HCT116 (cell line): ENCODE measurements around the gene FRMD8.

Source experiments
- CTCF ChIP-seq, 3 experiments: fragments of 200-600 bp in 1 of 3; sonication (generic) in 1 of 3; IDR thresholded peaks in 2 of 3; conservative IDR thresholded peaks in 1 of 3; 2 replicates each; pipeline ENCODE4 v1.5.1; 2012 to 2017; ENCODE audit warnings: low read depth in 2 of 3, low read length in 2 of 3, antibody characterized with exemption in 1 of 3, borderline replicate concordance in 1 of 3, control low read depth in 1 of 3, mild to moderate bottlenecking in 1 of 3, mixed read lengths in 1 of 3, mixed run types in 1 of 3, moderate library complexity in 1 of 3; ENCODE audit not compliant: insufficient read depth in 1 of 3
- POLR2A ChIP-seq: IDR thresholded peaks from 2 replicates; pipeline ENCODE4 v1.7.0; 2011; ENCODE audit warnings: borderline replicate concordance; ENCODE audit not compliant: insufficient read depth, insufficient read length; ENCODE audit errors: extremely low read depth
- RAD21 ChIP-seq: IDR thresholded peaks from 2 replicates; pipeline ENCODE4 v1.6.1; 2012; ENCODE audit warnings: low read depth, mild to moderate bottlenecking
- SIN3A ChIP-seq: IDR thresholded peaks from 2 replicates; pipeline ENCODE4 v1.6.1; 2012; ENCODE audit warnings: low read depth
- YY1 ChIP-seq: IDR thresholded peaks from 2 replicates; pipeline ENCODE4 v1.6.1; 2011; ENCODE audit warnings: low read length, low read depth, moderate library complexity, mild to moderate bottlenecking; ENCODE audit not compliant: insufficient replicate concordance; ENCODE audit errors: extremely low read depth
- ZFX ChIP-seq: fragments of 450-650 bp; IDR thresholded peaks from 2 replicates; pipeline ENCODE4 v1.6.1; 2017

GRCh38 chr11:65416841-65417701, 30.6 kb downstream of the FRMD8 start:
- no peak for TF ChIP-seq YY1
- no peak for TF ChIP-seq RAD21
- no peak for TF ChIP-seq CTCF (IDR thresholded peaks at IDR 0.05 in 2 of 3, conservative IDR thresholded peaks at IDR 0.05 in 1 of 3; ENCODE audit: borderline replicate concordance in 1 of 3, insufficient read depth in 1 of 3, low read depth in 2 of 3, low read length in 2 of 3)
- TF ChIP-seq POLR2A = no peak
- TF ChIP-seq ZFX = no peak
- TF ChIP-seq SIN3A = no peak
